ENCODE results near the gene PSMA1. TPM values are rescaled to one million over a fixed set of nuclear protein-coding genes. Genes with fewer than 3 reads are reported as not detected.

Gene PSMA1
- total RNA-seq, 1 experiment from 2014 or later: 198 TPM

DNA sequence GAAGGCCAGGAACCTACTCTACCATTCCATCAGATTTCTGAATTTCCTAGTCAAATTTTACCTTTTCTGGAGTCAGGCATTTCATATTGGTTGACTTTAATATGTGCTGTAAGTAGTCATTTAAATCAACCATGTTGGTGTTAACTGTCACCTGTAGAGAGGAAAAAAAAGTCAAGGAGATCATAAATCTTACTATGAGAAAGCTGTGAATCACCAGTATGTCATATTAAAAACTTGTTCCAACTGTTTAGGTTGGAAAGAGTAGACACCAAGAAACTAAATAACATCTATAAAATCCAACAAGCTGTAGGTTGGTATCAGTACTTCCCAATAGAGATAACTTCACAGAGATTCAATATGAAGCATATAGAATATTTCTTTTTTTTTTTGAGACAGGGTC is 60.0 kb downstream of the PSMA1 start:
- BruUV-seq (replicated peaks): no TSS peak
- Histone ChIP-seq H3K4me1 (ENCODE audit: control insufficient read depth, insufficient read depth, low read length) (no peaks in the 10 kb centered on the region), H3K27ac (ENCODE audit: low read length) (no peak overlapping the region), H3K9me3 (ENCODE audit: control insufficient read depth, insufficient read depth, low read depth, low read length) (no peaks in the 10 kb centered on the region), H3K4me3 (ENCODE audit: low read depth in 2 of 2, low read length in 2 of 2) (no peak overlapping the region), H3K36me3 (ENCODE audit: control insufficient read depth, insufficient read depth, low read length) (peaks cover 34% of the 10 kb centered on the region), H3K27me3 (ENCODE audit: control insufficient read depth, insufficient read depth, low read length) (no peaks in the 10 kb centered on the region)
- ChIA-PET CTCF (no interaction called here), POLR2A (interaction anchor here (0.7 kb wide), 1 partner anchor 20 kb away, joined by 6 read pairs; no protein-coding TSS in a partner anchor)
- no peak for TF ChIP-seq TCF7L2 (IDR thresholded peaks at IDR 0.05; ENCODE audit: low read depth, low read length)
- TF ChIP-seq, protein P1, sequence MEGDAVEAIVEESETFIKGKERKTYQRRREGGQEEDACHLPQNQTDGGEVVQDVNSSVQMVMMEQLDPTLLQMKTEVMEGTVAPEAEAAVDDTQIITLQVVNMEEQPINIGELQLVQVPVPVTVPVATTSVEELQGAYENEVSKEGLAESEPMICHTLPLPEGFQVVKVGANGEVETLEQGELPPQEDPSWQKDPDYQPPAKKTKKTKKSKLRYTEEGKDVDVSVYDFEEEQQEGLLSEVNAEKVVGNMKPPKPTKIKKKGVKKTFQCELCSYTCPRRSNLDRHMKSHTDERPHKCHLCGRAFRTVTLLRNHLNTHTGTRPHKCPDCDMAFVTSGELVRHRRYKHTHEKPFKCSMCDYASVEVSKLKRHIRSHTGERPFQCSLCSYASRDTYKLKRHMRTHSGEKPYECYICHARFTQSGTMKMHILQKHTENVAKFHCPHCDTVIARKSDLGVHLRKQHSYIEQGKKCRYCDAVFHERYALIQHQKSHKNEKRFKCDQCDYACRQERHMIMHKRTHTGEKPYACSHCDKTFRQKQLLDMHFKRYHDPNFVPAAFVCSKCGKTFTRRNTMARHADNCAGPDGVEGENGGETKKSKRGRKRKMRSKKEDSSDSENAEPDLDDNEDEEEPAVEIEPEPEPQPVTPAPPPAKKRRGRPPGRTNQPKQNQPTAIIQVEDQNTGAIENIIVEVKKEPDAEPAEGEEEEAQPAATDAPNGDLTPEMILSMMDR (IDR thresholded peaks at IDR 0.05): no peak
- TF ChIP-seq SIN3A (IDR thresholded peaks at IDR 0.05; ENCODE audit: borderline replicate concordance, insufficient read depth, low read depth, low read length): no peak
- no peak for TF ChIP-seq POLR2AphosphoS5 (IDR thresholded peaks at IDR 0.05; ENCODE audit: low read depth, low read length)
- TF ChIP-seq REST (IDR thresholded peaks at IDR 0.05; ENCODE audit: insufficient read depth in 1 of 2, low read depth in 2 of 2, low read length in 1 of 2): no peak
- DNase-seq (ENCODE audit: low read depth, low spot score) (no peak), ATAC-seq (no peak)
- in situ Hi-C loops (cut with HindIII; ENCODE audit: low pct_unique_long_range_greater_than_20kb, low sequenced_read_pairs) (no loop called here), intact Hi-C loops (cut with micrococcal nuclease; ENCODE audit: unreplicated experiment) (no loop called here)

DNA sequence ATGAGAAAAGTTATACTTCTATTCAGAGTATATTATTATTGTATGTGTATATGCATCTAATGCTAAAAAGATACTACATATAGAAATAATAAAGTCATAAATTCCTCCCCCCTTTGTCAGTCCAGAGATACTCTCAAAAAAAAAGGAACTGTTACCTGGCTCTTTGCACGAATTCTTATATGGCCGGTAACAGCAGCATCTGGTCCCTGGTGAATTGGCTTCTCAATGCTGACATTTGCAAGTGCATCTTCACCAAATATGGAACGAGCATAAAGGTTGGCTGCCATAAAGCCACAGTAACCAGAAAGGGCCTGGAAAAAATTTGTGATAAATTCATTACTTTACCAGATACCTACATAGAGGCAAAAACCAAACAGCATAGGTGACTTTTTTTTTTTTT is 61.8 kb downstream of the PSMA1 start:
- TF ChIP-seq TCF7L2 (IDR thresholded peaks at IDR 0.05; ENCODE audit: low read depth, low read length) (no peak), REST (IDR thresholded peaks at IDR 0.05; ENCODE audit: insufficient read depth in 1 of 2, low read depth in 2 of 2, low read length in 1 of 2) (no peak), SIN3A (IDR thresholded peaks at IDR 0.05; ENCODE audit: borderline replicate concordance, insufficient read depth, low read depth, low read length) (no peak), POLR2AphosphoS5 (IDR thresholded peaks at IDR 0.05; ENCODE audit: low read depth, low read length) (no peak)
- TF ChIP-seq, protein P1 (IDR thresholded peaks at IDR 0.05): no peak
- intact Hi-C loops (cut with micrococcal nuclease; ENCODE audit: unreplicated experiment) (no loop called here), in situ Hi-C loops (cut with HindIII; ENCODE audit: low pct_unique_long_range_greater_than_20kb, low sequenced_read_pairs) (no loop called here)
- no peak for DNase-seq (ENCODE audit: low read depth, low spot score)
- Histone ChIP-seq H3K9me3 (ENCODE audit: control insufficient read depth, insufficient read depth, low read depth, low read length) (no peaks in the 10 kb centered on the region), H3K36me3 (ENCODE audit: control insufficient read depth, insufficient read depth, low read length) (peaks cover 21% of the 10 kb centered on the region), H3K4me1 (ENCODE audit: control insufficient read depth, insufficient read depth, low read length) (no peaks in the 10 kb centered on the region), H3K4me3 (ENCODE audit: low read depth in 2 of 2, low read length in 2 of 2) (no peak overlapping the region), H3K27ac (ENCODE audit: low read length) (no peak overlapping the region), H3K27me3 (ENCODE audit: control insufficient read depth, insufficient read depth, low read length) (no peaks in the 10 kb centered on the region)
- no peak for ATAC-seq
- BruUV-seq (replicated peaks): no TSS peak
- ChIA-PET POLR2A (no interaction called here), CTCF (no interaction called here)
